HCT116 (cell line): ENCODE measurements around the gene CAV1.

Experiments used
- CBX3 ChIP-seq: IDR thresholded peaks from 2 replicates; pipeline ENCODE4 v1.6.1; 2012; ENCODE audit warnings: low read depth
- EZH2 ChIP-seq: fragments of 200-600 bp; sonication (generic); IDR thresholded peaks from 2 replicates; pipeline ENCODE4 v1.6.1; 2017; ENCODE audit warnings: antibody characterized with exemption, mixed run types
- EZH2phosphoT487 ChIP-seq: fragments of 200-600 bp; IDR thresholded peaks from 2 replicates; pipeline ENCODE4 v1.6.1; 2018; ENCODE audit warnings: antibody characterized with exemption, borderline replicate concordance
- FOSL1 ChIP-seq: IDR thresholded peaks from 2 replicates; pipeline ENCODE4 v1.6.1; 2012; ENCODE audit warnings: low read depth
- POLR2A ChIP-seq: IDR thresholded peaks from 2 replicates; pipeline ENCODE4 v1.7.0; 2011; ENCODE audit warnings: borderline replicate concordance; ENCODE audit not compliant: insufficient read depth, insufficient read length; ENCODE audit errors: extremely low read depth
- RAD21 ChIP-seq: IDR thresholded peaks from 2 replicates; pipeline ENCODE4 v1.6.1; 2012; ENCODE audit warnings: low read depth, mild to moderate bottlenecking
- YY1 ChIP-seq: IDR thresholded peaks from 2 replicates; pipeline ENCODE4 v1.6.1; 2011; ENCODE audit warnings: low read length, low read depth, moderate library complexity, mild to moderate bottlenecking; ENCODE audit not compliant: insufficient replicate concordance; ENCODE audit errors: extremely low read depth
- TF ChIP-seq, protein P1 (sequence below), 3 experiments: fragments of 200-600 bp in 1 of 3; sonication (generic) in 1 of 3; IDR thresholded peaks in 2 of 3; conservative IDR thresholded peaks in 1 of 3; 2 replicates each; pipeline ENCODE4 v1.5.1; 2012 to 2017; ENCODE audit warnings: low read depth in 2 of 3, low read length in 2 of 3, antibody characterized with exemption in 1 of 3, borderline replicate concordance in 1 of 3, control low read depth in 1 of 3, mild to moderate bottlenecking in 1 of 3, mixed read lengths in 1 of 3, mixed run types in 1 of 3, moderate library complexity in 1 of 3; ENCODE audit not compliant: insufficient read depth in 1 of 3
- TF ChIP-seq, protein P2 (sequence below): IDR thresholded peaks from 2 replicates; pipeline ENCODE4 v1.6.1; 2012

DNA sequence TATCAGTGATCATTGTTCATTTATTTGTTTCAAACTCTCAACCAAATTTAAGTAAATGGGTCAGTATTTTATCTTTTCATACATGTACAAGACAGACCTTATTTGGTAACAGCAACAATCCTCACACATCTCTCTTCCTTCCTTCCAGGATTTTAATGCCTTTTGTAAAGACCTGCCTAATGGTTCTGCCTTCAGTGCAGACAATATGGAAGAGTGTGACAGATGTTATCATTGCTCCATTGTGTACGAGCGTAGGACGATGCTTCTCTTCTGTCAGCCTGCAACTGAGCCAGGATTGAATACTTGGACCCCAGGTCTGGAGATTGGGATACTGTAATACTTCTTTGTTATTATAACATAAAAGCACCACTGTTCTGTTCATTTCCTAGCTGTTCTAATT lies 19.0 kb upstream of the CAV1 start:
- TF ChIP-seq, protein P1, sequence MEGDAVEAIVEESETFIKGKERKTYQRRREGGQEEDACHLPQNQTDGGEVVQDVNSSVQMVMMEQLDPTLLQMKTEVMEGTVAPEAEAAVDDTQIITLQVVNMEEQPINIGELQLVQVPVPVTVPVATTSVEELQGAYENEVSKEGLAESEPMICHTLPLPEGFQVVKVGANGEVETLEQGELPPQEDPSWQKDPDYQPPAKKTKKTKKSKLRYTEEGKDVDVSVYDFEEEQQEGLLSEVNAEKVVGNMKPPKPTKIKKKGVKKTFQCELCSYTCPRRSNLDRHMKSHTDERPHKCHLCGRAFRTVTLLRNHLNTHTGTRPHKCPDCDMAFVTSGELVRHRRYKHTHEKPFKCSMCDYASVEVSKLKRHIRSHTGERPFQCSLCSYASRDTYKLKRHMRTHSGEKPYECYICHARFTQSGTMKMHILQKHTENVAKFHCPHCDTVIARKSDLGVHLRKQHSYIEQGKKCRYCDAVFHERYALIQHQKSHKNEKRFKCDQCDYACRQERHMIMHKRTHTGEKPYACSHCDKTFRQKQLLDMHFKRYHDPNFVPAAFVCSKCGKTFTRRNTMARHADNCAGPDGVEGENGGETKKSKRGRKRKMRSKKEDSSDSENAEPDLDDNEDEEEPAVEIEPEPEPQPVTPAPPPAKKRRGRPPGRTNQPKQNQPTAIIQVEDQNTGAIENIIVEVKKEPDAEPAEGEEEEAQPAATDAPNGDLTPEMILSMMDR (IDR thresholded peaks at IDR 0.05 in 2 of 3, conservative IDR thresholded peaks at IDR 0.05 in 1 of 3; ENCODE audit: borderline replicate concordance in 1 of 3, insufficient read depth in 1 of 3, low read depth in 2 of 3, low read length in 2 of 3) = no peak
- TF ChIP-seq RAD21 (no peak), EZH2 (no peak), POLR2A (no peak), FOSL1 (no peak), YY1 (no peak), EZH2phosphoT487 (no peak), CBX3 (no peak)
- TF ChIP-seq, protein P2, sequence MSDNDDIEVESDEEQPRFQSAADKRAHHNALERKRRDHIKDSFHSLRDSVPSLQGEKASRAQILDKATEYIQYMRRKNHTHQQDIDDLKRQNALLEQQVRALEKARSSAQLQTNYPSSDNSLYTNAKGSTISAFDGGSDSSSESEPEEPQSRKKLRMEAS = no peak
